ENCODE measurements around the gene SACM1L.
A peak's percentile ranks its signal among the peaks of the same experiment; 100 is the strongest.

SACM1L gene

DNA sequence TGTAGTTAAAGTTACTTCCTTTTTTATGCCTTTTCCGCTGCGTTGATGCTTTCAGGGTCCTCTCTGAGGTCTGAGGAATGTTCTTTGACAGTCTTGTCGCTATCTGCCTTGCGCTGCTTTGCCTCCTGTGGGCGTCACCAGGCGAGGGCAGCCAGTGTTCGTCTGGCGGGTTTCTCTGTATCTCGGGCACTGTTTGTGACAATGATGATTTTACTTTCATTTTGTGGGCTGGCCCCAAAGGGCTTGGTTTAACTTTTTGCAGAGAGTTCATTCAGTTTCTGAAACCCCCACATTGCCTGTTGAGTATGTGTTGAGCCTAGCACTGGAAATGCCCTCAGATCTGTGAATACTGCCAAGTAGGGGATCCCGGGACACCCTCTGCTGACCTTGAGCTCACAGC, 24.6 kb upstream of the SACM1L start:
- Histone ChIP-seq H3K14ac (ENCODE audit: low read length) (no peak overlapping the region), H3K79me1 (ENCODE audit: low read length) (no peaks in the 10 kb centered on the region), H3K4me1 (ENCODE audit: control insufficient read depth in 1 of 2, insufficient read depth in 2 of 2, low read length in 2 of 2) (no peaks in the 10 kb centered on the region), H3K18ac (ENCODE audit: low read length) (no peak overlapping the region), H3K9me3 (ENCODE audit: insufficient read depth, low read depth, low read length) (no peaks in the 10 kb centered on the region), H3K4me3 (ENCODE audit: low read depth, low read length) (no peak overlapping the region), H3K9ac (ENCODE audit: low read length) (no peak overlapping the region), H2BK12ac (ENCODE audit: low read length) (no peak overlapping the region), H3K4ac (ENCODE audit: low read depth, low read length) (no peak overlapping the region), H3K23ac (ENCODE audit: low read length) (no peak overlapping the region), H3K36me3 (ENCODE audit: control insufficient read depth in 1 of 2, insufficient read depth in 2 of 2, low read length in 2 of 2) (peaks cover 3 to 7% of the 10 kb centered on the region in 2 experiments), H2AFZ (ENCODE audit: insufficient read depth, low read length, poor library complexity) (no peak overlapping the region), H4K91ac (ENCODE audit: low read depth, low read length) (no peak overlapping the region), H4K8ac (ENCODE audit: low read depth, low read length) (no peak overlapping the region), H2BK120ac (ENCODE audit: insufficient read depth, low read length, poor library complexity) (no peak overlapping the region), H3K27me3 (ENCODE audit: insufficient read depth, low read length) (no peaks in the 10 kb centered on the region), H2BK5ac (ENCODE audit: low read depth, low read length, poor library complexity) (no peak overlapping the region), H3K4me2 (ENCODE audit: low read length) (no peak overlapping the region), H2AK5ac (ENCODE audit: low read length) (no peak overlapping the region), H3K27ac (ENCODE audit: low read depth, low read length) (no peak overlapping the region), H3K79me2 (ENCODE audit: control insufficient read depth, insufficient read depth, low read length, poor library complexity) (no peaks in the 10 kb centered on the region), H4K12ac (ENCODE audit: low read depth, low read length) (no peak overlapping the region)
- no peak for DNase-seq
- no CpG with 5 or more reads among the region's 10 CpGs for WGBS (ENCODE audit: extremely low coverage, insufficient coverage, insufficient read length)

DNA sequence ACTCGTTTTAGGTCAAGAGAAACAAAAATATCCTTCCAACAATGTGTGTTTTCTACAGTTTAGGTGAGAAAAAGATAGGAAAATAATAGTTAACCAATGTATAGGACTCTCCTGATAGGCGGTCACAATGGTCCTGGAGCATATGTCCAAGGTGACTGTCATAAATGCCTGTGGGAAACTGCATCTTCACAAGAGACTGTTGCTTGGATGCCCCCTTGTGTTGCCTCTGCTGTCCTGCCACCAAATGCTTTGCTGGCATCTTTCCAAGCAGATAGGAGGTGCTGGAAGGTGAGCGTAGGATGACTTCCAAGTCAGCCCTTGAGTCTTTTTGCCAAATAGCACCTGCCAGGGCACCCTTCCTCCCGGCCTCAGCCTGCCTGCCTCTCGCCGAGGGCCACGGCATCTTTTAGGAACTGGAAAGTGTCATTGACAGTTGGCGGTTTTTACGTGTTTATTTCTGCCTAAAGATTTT, 24.1 kb upstream of the SACM1L start:
- Histone ChIP-seq H4K91ac (ENCODE audit: low read depth, low read length) (no peak overlapping the region), H2AK5ac (ENCODE audit: low read length) (no peak overlapping the region), H2BK5ac (ENCODE audit: low read depth, low read length, poor library complexity) (no peak overlapping the region), H4K12ac (ENCODE audit: low read depth, low read length) (no peak overlapping the region), H3K79me1 (ENCODE audit: low read length) (no peaks in the 10 kb centered on the region), H3K14ac (ENCODE audit: low read length) (no peak overlapping the region), H3K27me3 (ENCODE audit: insufficient read depth, low read length) (no peaks in the 10 kb centered on the region), H3K27ac (ENCODE audit: low read depth, low read length) (no peak overlapping the region), H3K4me3 (ENCODE audit: low read depth, low read length) (no peak overlapping the region), H3K9ac (ENCODE audit: low read length) (no peak overlapping the region), H3K4ac (ENCODE audit: low read depth, low read length) (no peak overlapping the region), H3K36me3 (ENCODE audit: control insufficient read depth in 1 of 2, insufficient read depth in 2 of 2, low read length in 2 of 2) (peaks cover 3 to 7% of the 10 kb centered on the region in 2 experiments), H4K8ac (ENCODE audit: low read depth, low read length) (no peak overlapping the region), H3K79me2 (ENCODE audit: control insufficient read depth, insufficient read depth, low read length, poor library complexity) (no peaks in the 10 kb centered on the region), H2AFZ (ENCODE audit: insufficient read depth, low read length, poor library complexity) (no peak overlapping the region), H3K4me2 (ENCODE audit: low read length) (no peak overlapping the region), H3K23ac (ENCODE audit: low read length) (no peak overlapping the region), H3K18ac (ENCODE audit: low read length) (no peak overlapping the region), H2BK12ac (ENCODE audit: low read length) (no peak overlapping the region), H2BK120ac (ENCODE audit: insufficient read depth, low read length, poor library complexity) (no peak overlapping the region), H3K4me1 (ENCODE audit: control insufficient read depth in 1 of 2, insufficient read depth in 2 of 2, low read length in 2 of 2) (no peaks in the 10 kb centered on the region), H3K9me3 (ENCODE audit: insufficient read depth, low read depth, low read length) (no peaks in the 10 kb centered on the region)
- WGBS (ENCODE audit: extremely low coverage, insufficient coverage, insufficient read length) = no CpG with 5 or more reads among the region's 9 CpGs
- peak; percentile 27 to 50 for DNase-seq

DNA sequence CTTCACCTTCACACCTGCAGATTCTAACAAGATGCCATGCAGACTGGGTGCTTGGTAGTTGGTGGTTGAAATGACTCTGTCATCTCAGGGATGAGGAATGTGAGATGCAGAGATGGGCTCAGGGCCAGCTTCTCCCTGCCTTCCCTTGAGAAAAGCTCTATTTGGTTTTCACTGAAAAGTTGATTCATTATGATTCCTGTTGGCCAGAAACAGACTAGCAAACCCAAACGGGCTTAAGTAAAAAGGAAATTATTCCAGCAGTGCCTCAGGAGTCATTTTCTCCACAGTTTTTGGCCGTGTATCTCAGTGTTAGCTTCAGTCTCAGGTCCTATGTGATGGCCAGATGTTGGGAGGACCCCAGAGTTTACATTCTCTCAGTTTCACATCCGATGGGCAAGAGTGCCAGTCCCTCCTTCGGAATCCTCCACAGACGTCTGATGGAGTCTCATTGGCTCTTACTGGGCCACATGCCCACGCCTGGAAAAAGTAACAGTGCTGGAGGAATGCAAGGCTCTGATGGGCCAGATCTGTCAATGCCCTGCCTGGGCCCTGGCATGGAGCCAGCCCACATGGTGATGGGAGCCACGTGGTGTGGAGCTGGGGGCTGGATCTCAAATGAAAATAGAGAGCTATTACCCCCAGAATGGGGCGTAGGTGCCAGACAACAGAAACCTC, 22.3 kb upstream of the SACM1L start:
- H3K18ac ChIP-seq (ENCODE audit: low read length) = no peak overlapping the region
- H3K9ac ChIP-seq (ENCODE audit: low read length) = no peak overlapping the region
- H3K4ac ChIP-seq (ENCODE audit: low read depth, low read length) = no peak overlapping the region
- no peaks in the 10 kb centered on the region for H3K4me1 ChIP-seq (ENCODE audit: control insufficient read depth in 1 of 2, insufficient read depth in 2 of 2, low read length in 2 of 2)
- no peak overlapping the region for H4K12ac ChIP-seq (ENCODE audit: low read depth, low read length)
- H2BK120ac ChIP-seq (ENCODE audit: insufficient read depth, low read length, poor library complexity) = no peak overlapping the region
- no peaks in the 10 kb centered on the region for H3K27me3 ChIP-seq (ENCODE audit: insufficient read depth, low read length)
- H3K14ac ChIP-seq (ENCODE audit: low read length) = no peak overlapping the region
- H3K4me2 ChIP-seq (ENCODE audit: low read length) = no peak overlapping the region
- H2AK5ac ChIP-seq (ENCODE audit: low read length) = no peak overlapping the region
- H3K36me3 ChIP-seq (ENCODE audit: control insufficient read depth in 1 of 2, insufficient read depth in 2 of 2, low read length in 2 of 2) = peaks cover 3 to 7% of the 10 kb centered on the region in 2 experiments
- H3K79me2 ChIP-seq (ENCODE audit: control insufficient read depth, insufficient read depth, low read length, poor library complexity) = no peaks in the 10 kb centered on the region
- no peaks in the 10 kb centered on the region for H3K9me3 ChIP-seq (ENCODE audit: insufficient read depth, low read depth, low read length)
- DNase-seq = no peak
- no CpG with 5 or more reads among the region's 8 CpGs for WGBS (ENCODE audit: extremely low coverage, insufficient coverage, insufficient read length)
- H3K79me1 ChIP-seq (ENCODE audit: low read length) = no peaks in the 10 kb centered on the region
- H3K23ac ChIP-seq (ENCODE audit: low read length) = no peak overlapping the region
- H2BK5ac ChIP-seq (ENCODE audit: low read depth, low read length, poor library complexity) = no peak overlapping the region
- no peak overlapping the region for H3K27ac ChIP-seq (ENCODE audit: low read depth, low read length)
- no peak overlapping the region for H2BK12ac ChIP-seq (ENCODE audit: low read length)
- H4K8ac ChIP-seq (ENCODE audit: low read depth, low read length) = no peak overlapping the region
- no peak overlapping the region for H2AFZ ChIP-seq (ENCODE audit: insufficient read depth, low read length, poor library complexity)
- H3K4me3 ChIP-seq (ENCODE audit: low read depth, low read length) = peak overlapping the region; percentile 7
- H4K91ac ChIP-seq (ENCODE audit: low read depth, low read length) = no peak overlapping the region

DNA sequence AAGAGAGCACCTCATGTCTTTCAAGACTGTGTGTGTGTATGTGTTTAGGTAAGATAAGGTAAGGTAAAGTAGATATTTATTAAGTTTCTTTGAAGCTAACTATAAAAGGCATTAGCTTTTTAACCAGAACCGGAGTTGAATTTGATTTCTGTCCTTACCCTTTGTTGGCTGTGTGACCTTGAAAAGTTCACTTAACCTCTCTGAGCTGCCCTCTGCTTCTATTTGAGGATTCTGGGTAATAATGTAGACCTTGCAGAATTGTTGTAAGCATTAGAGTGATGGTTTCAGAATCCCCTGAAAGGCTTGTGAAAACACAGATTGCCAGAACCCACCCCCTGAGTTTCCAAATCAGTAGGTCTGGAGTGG, 21.6 kb upstream of the SACM1L start:
- Histone ChIP-seq H3K4me2 (ENCODE audit: low read length) (no peak overlapping the region), H2BK12ac (ENCODE audit: low read length) (no peak overlapping the region)

More for the DNA sequence above, 21.6 kb upstream of the SACM1L start:
- Histone ChIP-seq H3K23ac (ENCODE audit: low read length) (no peak overlapping the region), H3K18ac (ENCODE audit: low read length) (no peak overlapping the region), H2BK120ac (ENCODE audit: insufficient read depth, low read length, poor library complexity) (no peak overlapping the region), H3K79me1 (ENCODE audit: low read length) (no peaks in the 10 kb centered on the region), H4K12ac (ENCODE audit: low read depth, low read length) (no peak overlapping the region), H4K91ac (ENCODE audit: low read depth, low read length) (no peak overlapping the region), H2AK5ac (ENCODE audit: low read length) (no peak overlapping the region), H2AFZ (ENCODE audit: insufficient read depth, low read length, poor library complexity) (no peak overlapping the region), H2BK5ac (ENCODE audit: low read depth, low read length, poor library complexity) (no peak overlapping the region), H3K14ac (ENCODE audit: low read length) (no peak overlapping the region), H3K4ac (ENCODE audit: low read depth, low read length) (no peak overlapping the region), H3K4me1 (ENCODE audit: control insufficient read depth in 1 of 2, insufficient read depth in 2 of 2, low read length in 2 of 2) (no peaks in the 10 kb centered on the region), H3K4me3 (ENCODE audit: low read depth, low read length) (no peak overlapping the region), H4K8ac (ENCODE audit: low read depth, low read length) (no peak overlapping the region), H3K9me3 (ENCODE audit: insufficient read depth, low read depth, low read length) (no peaks in the 10 kb centered on the region), H3K36me3 (ENCODE audit: control insufficient read depth in 1 of 2, insufficient read depth in 2 of 2, low read length in 2 of 2) (peaks cover 3 to 9% of the 10 kb centered on the region in 2 experiments), H3K27me3 (ENCODE audit: insufficient read depth, low read length) (no peaks in the 10 kb centered on the region), H3K9ac (ENCODE audit: low read length) (no peak overlapping the region), H3K27ac (ENCODE audit: low read depth, low read length) (no peak overlapping the region), H3K79me2 (ENCODE audit: control insufficient read depth, insufficient read depth, low read length, poor library complexity) (no peaks in the 10 kb centered on the region)
- WGBS (ENCODE audit: extremely low coverage, insufficient coverage, insufficient read length) = no CpG with 5 or more reads among the region's 1 CpG
- no peak for DNase-seq

All from trophoblast cell (in vitro differentiated cells and primary cell).